ENCODE measurements around the gene DHX57. TPM values are rescaled to one million over a fixed set of nuclear protein-coding genes. Genes with fewer than 3 reads are reported as not detected.

Gene DHX57
- total RNA-seq, 2 donors from 2014 or later = 11.9 to 50.4 TPM

GRCh38 chr2:38788306-38788705 lies 87.4 kb downstream of the DHX57 start:
- Histone ChIP-seq H3K4me1 (ENCODE audit: control insufficient read depth in 1 of 2, low read depth in 2 of 2) (no peaks in the 10 kb centered on the region), H3K9me3 (no peaks in the 10 kb centered on the region), H3K27me3 (replicated peaks; ENCODE audit: insufficient read depth) (no peaks in the 10 kb centered on the region), H3K36me3 (no peaks in the 10 kb centered on the region), H3K27ac (no peak overlapping the region), H3K4me3 (no peak overlapping the region)
- ATAC-seq (ENCODE audit: insufficient number of reproducible peaks, low FRiP score, low read depth) (no peak), DNase-seq (ENCODE audit: low spot score) (no peak)
- no peak for TF ChIP-seq CTCF (IDR thresholded peaks at IDR 0.05)

- Histone ChIP-seq H3K4me1 (ENCODE audit: control insufficient read depth in 1 of 2, low read depth in 2 of 2) (peaks cover 0 to 7% of the 10 kb centered on the region in 2 donors), H3K9me3 (no peaks in the 10 kb centered on the region), H3K4me3 (no peak overlapping the region), H3K27ac (no peak overlapping the region), H3K36me3 (peaks cover 7% of the 10 kb centered on the region), H3K27me3 (replicated peaks; ENCODE audit: insufficient read depth) (no peaks in the 10 kb centered on the region)
- no peak for ATAC-seq (ENCODE audit: insufficient number of reproducible peaks, low FRiP score, low read depth)
- DNase-seq (ENCODE audit: low spot score) = no peak
- no peak for TF ChIP-seq CTCF (IDR thresholded peaks at IDR 0.05)
Observed at GRCh38 chr2:38783586-38783985, 92.1 kb downstream of the DHX57 start.

GRCh38 chr2:38778687-38779082 lies 97.0 kb downstream of the DHX57 start:
- TF ChIP-seq CTCF (IDR thresholded peaks at IDR 0.05) = no peak
- no peaks in the 10 kb centered on the region for H3K9me3 ChIP-seq
- H3K36me3 ChIP-seq = peaks cover 7% of the 10 kb centered on the region
- H3K27ac ChIP-seq = no peak overlapping the region
- no peak for DNase-seq (ENCODE audit: low spot score)
- no peak for ATAC-seq (ENCODE audit: insufficient number of reproducible peaks, low FRiP score, low read depth)
- H3K4me3 ChIP-seq = peak overlapping the region; percentile 82
- peaks cover 0 to 9% of the 10 kb centered on the region in 2 donors for H3K4me1 ChIP-seq (ENCODE audit: control insufficient read depth in 1 of 2, low read depth in 2 of 2)
- H3K27me3 ChIP-seq (replicated peaks; ENCODE audit: insufficient read depth) = no peaks in the 10 kb centered on the region

- Histone ChIP-seq H3K27me3 (replicated peaks; ENCODE audit: insufficient read depth) (no peaks in the 10 kb centered on the region), H3K4me3 (no peak overlapping the region), H3K9me3 (no peaks in the 10 kb centered on the region), H3K4me1 (ENCODE audit: control insufficient read depth in 1 of 2, low read depth in 2 of 2) (peaks cover 0 to 9% of the 10 kb centered on the region in 2 donors), H3K36me3 (peaks cover 5% of the 10 kb centered on the region), H3K27ac (no peak overlapping the region)
- ATAC-seq (ENCODE audit: insufficient number of reproducible peaks, low FRiP score, low read depth) = no peak
- TF ChIP-seq CTCF (IDR thresholded peaks at IDR 0.05) = no peak
- no peak for DNase-seq (ENCODE audit: low spot score)
Observed at GRCh38 chr2:38776531-38776930, 99.2 kb downstream of the DHX57 start.

- H3K9me3 ChIP-seq = no peaks in the 10 kb centered on the region
- no peak for ATAC-seq (ENCODE audit: insufficient number of reproducible peaks, low FRiP score, low read depth)
- H3K36me3 ChIP-seq = no peaks in the 10 kb centered on the region
- no peak overlapping the region for H3K27ac ChIP-seq
- H3K4me1 ChIP-seq (ENCODE audit: control insufficient read depth in 1 of 2, low read depth in 2 of 2) = peaks cover 0 to 9% of the 10 kb centered on the region in 2 donors
- TF ChIP-seq CTCF (IDR thresholded peaks at IDR 0.05) = no peak
- DNase-seq (ENCODE audit: low spot score) = no peak
- no peak overlapping the region for H3K4me3 ChIP-seq
- H3K27me3 ChIP-seq (replicated peaks; ENCODE audit: insufficient read depth) = no peaks in the 10 kb centered on the region
Observed at GRCh38 chr2:38775921-38776225, 99.9 kb downstream of the DHX57 start.
